Ramos (cell line): ENCODE measurements around the gene LTB.
"Not testable (repeated sequence)": the region's sequence is repeated elsewhere in the genome, so short reads cannot be mapped to it uniquely, and the experiment has no call there.

ENCODE experiments used
- in situ Hi-C: fragments of 300-500 bp; cut with MboI; formaldehyde crosslinking; loops from one replicate; pipeline ENCODE4 v1.14.3; 2022; ENCODE audit warnings: low sequenced_read_pairs; ENCODE audit not compliant: unreplicated experiment

LTB gene

DNA sequence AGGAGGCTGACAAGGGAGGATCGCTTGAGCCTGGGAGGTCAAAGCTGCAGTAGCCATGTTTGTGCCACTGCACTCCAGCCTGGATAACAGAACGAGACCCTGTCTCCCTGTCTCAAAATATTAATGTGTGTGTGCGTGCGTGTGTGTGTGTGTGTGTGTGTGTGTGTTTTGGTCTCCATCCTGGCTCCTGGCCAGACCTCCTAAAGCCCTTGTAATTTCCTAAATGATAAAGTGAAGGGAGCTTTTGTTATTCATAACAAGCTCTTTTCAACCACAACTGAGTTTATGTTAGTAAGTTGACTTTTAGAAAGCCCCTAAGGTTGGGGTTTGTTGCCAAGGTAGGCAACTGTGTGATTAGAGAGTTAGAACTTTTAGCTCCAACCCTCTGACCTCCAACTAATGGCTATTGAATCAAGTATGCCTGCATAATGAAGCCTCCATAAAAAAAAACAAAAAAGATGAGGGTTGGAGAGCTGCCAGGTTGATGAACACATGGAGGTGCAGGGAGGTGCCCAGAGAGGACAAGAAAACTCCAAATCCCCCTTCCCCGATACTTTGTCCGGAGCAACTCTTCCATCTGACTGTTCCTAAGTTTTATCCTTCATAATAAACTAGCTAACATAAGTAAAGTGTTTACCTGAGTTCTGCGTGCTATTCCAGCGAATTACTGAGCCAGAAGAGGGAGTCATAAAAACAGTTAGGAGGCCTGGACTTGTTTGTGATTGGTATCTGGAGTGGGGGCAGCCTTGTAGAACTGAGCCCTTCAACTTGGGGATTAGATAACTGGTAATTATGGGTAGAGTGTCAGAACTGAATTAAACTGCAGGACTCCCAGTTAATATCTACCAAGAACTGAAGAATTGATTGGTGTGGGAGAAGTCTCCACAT, 27.5 kb upstream of the LTB start:
- in situ Hi-C loops = no loop called here

- in situ Hi-C loops = no loop called here
Measured at GRCh38 chr6:31607317-31607716, 25.1 kb upstream of the LTB start.

DNA sequence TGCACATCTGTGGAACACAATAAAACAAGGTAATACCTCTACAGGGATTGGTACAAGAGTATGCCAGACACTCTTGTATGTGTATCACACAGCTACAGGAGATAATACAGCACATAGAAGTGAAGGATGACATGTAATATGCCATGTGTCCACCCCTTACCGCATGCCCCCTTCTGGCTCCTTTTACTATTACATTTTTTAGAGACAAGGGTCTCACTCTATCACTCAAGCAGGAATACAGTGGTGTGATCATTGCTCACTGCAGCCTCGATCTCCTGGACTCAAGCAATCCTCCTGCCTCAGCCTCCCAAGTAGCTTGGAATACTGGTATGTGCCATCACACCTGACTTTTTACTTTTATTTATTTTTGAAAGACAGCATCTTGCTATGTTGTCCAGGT, 14.8 kb upstream of the LTB start:
- in situ Hi-C loops = loop anchor here (5.0 kb wide), 2 partner anchors 50 to 105 kb away; partner anchors contain the start of genes ATP6V1G2 and NFKBIL1

GRCh38 chr6:31592396-31592771, 10.2 kb upstream of the LTB start:
- in situ Hi-C loops = no loop called here

DNA sequence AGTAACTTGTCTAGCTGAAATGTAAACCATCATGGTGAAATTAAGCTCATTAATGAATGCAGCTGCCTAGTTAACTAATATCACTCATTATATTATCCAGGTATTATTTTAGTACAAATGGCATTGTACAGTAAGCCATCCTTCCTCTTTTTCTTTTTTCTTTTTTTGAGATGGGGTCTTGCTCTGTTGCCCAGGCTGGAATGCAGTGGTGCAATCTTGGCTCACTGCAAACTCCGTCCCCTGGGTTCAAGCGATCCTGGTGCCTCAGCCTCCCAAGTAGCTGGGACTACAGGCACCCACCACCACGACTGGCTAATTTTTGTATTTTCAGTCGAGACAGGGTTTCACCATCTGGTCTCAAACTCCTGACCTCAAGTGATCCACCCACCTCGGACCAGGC, 8.5 kb upstream of the LTB start:
- in situ Hi-C loops = not testable (repeated sequence)

DNA sequence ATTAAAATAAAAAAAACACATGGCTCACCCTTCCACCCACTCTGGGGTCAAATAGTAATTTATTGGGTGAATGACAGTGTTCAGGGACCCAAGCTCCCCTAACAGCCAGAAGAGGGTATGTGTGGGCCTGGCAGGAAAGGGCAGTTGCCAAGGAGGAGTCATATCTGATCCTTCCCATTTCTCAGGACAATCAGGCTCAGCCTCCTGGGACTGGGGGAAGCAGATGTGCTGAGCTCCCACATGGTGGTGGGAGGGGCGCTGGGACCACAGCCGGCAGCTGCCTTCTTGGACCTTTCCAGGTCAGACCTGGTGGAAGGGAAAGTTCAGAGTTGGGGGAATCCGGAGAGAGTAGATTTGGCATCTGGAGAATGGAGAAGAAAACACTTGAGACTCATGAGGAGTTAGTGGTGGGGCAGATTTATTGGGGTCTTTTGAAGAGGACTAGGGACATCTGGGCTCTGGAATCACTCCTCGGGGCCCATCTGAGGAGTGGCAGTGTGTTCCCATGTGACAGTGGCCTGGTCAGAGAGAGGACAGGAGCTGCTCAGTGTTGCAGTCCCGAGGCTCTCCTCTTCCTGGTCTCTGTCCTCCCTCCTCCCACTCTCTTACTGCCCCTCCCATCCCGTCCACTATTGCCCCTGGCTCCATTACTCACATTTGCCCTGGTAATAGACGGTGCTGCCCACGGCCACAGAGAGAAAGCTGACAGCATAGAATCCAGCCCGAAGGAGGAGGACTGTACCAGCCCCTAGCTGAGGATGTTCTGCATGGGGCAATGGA, 6.8 kb upstream of the LTB start:
- in situ Hi-C loops = no loop called here

- in situ Hi-C loops = no loop called here
Measured at GRCh38 chr6:31587791-31588777, 5.9 kb upstream of the LTB start.

DNA sequence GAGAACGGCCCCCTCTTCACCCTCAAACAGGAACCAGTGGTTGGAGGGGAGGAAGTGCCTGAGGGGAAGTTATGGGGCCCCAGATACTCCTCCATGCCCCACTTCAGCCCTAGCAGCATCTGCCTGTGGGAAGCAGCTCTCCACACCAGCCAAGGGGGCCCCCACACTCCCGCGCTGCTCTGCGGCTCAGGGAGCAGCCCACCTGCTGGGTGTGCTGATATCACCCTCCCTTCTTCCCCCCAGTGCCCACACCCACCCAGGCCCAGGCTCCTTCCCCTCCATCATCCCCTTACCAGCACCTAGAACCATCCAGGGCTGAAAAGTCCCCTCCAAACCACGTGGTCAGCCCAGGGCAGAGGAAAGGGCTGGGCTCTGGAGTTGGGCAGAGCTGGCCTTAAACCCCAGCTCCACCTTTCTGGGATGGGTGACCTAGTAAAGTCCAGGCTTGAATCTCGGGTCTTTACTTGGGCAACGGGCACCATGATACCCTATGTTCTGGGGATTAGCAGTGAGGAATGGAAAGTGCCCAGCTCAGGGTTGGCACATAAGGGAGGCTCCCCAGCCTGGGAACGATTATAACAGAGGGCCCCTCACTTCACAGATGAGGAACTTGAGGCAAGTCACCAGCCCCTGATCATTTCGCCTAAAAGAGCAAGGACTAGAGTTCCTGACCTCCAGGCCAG, 4.5 kb upstream of the LTB start:
- in situ Hi-C loops = no loop called here

DNA sequence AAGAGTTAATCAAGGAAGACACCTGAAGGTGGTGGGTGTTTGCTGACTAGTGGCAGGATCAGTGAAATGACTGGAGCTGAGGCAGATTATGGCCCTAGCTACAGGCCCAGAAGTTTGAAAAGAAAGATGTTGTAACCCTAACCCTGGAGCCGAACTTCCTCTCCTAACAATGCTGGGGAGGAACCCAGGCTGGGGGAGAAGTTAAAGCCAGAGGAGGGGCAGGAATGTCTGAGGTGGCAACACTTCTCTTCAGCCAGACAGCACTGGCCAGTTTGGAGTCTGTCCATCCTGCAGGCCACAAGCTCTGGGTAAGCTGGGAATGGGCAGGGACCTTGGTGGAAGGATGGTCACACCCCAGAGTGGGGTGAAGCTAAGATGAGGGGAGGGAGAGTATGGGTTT, 3.8 kb upstream of the LTB start, which contains the start of gene LST1:
Gene LST1, plus strand, starts transcription at position 270 of the 400 bp plus-strand sequence. CDS start 1,023 bp downstream, outside the sequence.
- in situ Hi-C loops = no loop called here

DNA sequence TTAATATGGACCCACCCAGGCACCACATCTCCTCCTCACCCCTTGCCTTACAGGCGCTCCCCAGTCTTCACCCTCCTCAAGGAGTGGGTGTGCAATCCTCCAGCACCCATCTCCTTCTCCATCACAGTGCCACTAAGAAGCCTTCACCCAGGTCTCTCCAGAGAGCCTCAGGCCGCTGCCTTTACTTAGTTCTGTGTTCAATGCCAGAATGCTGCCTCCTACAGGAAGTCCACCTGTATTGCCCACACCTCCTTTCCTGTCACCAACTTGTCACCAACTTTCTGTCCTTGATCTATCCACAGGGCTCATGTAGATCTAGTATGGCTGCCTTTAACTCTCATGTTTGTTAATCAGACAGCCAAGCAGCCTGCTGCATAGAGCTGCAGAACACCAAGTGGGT, 3.3 kb upstream of the LTB start:
- in situ Hi-C loops = no loop called here

DNA sequence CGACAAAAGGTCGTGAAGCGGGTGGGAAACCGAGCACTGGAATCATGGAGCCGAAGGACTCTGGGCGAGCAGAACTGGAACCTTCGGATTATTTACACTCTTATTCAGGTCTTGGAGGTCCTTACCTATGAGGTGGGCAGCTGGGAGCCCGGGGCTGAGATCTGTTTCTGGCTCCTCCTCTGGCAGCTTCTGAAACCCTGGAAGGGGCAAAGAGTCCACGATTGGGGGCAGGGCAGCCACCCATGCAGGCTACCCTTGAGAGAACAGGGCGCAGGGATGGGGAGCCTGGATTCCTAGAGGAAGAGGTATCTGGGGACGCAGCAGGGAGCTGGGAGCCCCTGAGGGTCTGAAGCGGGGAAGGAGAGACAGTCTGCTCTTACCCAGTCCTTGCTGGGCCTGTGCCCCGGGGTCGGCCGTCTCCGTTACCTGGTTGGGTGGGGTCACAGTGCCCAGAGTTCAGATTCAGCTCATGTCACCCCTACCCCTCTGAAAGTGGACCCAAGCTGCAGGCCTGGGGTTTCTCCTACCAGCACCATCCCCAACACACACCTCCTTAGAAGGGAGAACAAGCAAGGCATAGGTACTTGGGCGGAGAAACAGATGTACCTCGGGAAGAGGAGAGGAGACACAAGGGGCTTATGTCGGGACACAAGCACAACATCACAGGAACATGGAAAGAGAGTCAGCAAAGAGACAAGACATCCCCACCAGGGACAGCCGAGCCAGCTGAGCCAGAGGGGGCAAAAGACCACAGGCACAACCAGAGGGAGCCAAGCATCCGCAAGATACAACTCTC, 592 bp downstream of the LTB start:
- in situ Hi-C loops = no loop called here

DNA sequence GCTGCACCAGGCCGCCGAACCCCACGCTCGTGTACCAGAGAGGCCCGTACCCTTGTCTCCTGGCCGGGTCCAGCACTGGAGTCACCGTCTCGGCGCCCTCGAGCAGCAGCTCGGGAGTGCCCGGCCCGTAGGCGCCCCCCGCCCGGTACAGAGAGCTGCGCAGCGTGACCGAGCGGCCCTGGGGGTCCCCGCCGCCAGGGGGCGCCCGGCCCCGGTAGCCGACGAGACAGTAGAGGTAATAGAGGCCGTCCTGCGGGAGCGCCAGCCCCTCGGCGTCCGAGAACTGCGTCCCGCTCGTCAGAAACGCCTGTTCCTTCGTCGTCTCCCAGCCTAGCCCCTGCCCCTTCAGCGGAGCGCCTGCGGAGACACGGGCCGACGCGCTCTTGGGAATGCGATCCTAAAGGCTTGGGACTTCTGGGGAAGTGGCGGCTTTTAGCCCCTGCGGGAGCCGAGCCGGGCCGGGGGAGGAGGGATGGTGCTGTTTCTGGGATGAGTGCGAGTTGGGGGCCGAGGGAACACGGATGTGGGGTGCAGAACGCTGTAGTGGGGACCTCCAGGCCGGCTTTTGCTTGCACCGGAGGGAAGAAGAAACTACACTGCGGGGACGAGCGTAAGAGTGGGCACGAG, 1.3 kb downstream of the LTB start:
- in situ Hi-C loops = no loop called here

DNA sequence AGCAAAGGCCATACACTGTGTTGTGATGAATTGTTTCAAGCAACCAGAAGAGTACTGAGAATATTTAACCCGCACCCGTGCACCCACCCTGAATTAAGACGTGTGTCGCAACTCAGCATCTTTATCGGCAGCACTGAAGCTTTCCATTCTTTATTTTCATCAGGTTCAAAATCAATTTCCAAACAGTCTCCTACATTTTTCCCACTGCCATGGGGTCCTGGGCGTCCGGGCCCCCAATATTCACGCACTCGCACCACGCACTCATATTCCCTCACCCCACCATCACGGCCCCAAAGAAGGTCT, 1.8 kb downstream of the LTB start:
- in situ Hi-C loops = no loop called here

DNA sequence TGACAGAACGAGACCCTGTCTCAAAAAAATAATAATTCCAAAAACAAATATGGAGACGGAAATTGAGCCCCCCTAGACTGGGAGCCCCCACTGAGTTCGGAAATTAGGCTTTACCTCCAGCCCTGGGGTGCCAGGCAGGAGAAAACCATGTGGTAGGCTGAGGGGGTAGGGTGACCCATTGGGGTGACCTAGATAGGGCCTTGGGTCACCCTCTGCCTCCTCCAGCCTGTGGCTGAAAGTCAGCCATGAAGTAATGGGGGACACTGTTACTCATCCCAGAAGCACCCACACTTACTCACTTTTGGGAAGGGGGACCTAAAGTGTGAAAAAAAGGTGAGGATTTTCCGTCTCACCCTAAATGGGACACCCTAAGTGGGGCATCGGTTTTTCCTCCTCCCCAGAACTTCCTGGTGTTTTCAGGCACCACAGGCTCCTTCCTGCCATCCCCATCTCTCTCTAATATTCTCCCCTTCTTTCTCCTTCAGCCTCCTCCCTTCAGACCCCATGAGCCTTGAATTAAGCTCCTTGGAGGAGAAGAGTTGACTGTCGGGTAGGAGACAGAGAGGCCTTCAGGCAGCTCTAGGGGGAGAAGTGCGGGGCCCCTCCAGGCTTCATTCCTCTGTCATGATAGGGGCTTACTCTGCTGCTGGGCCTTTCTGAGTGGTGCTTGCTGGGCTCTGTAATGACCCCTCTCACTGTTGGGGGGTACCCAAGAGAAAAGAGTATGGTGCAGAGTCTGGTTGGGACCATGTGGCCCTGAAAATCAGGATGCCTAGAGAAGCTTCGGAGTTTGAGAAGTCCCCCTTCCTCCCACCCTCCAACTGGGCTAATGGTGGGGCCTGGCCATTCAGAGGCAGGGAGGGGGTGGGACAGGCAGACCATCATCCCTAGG, 2.4 kb downstream of the LTB start:
- in situ Hi-C loops = no loop called here

GRCh38 chr6:31579119-31579505, 3.1 kb downstream of the LTB start:
- in situ Hi-C loops = no loop called here

DNA sequence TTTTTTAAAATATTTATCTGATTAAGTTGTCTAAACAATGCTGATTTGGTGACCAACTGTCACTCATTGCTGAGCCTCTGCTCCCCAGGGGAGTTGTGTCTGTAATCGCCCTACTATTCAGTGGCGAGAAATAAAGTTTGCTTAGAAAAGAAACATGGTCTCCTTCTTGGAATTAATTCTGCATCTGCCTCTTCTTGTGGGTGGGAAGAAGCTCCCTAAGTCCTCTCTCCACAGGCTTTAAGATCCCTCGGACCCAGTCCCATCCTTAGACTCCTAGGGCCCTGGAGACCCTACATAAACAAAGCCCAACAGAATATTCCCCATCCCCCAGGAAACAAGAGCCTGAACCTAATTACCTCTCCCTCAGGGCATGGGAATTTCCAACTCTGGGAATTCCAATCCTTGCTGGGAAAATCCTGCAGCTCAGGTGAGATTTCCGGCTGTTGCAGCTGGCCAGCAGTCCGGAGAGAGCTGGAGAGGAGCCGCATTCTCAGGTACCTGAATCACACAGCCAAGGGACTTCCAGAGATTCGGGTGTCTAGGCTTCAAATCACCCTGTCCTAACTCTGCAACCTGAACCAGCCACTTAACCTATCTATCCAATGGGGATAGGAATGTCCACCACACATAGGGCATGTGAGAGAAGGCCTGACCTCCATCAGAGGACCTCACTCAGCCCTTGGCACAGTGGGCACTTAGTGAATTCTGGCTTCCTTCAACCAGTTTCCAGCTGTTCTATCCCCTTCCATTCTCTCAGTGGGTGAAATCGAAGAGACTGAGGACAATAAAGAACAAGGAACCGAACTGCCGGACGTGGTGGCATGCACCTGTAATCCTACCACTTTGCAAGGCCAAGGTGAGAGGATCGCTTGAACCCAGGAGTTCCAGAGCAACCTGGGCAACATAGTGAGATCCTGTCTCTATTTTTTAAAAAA, 3.8 kb downstream of the LTB start:
- in situ Hi-C loops = no loop called here

GRCh38 chr6:31577579-31577966, 4.7 kb downstream of the LTB start:
- in situ Hi-C loops = no loop called here
